HepG2 (cell line): ENCODE results near the gene IRF2BPL. TPM values are rescaled to one million over a fixed set of nuclear protein-coding genes. Genes with fewer than 3 reads are reported as not detected.
A peak's percentile ranks its signal among the peaks of the same experiment; 100 is the strongest.

Experiments
- AFF4 ChIP-seq: sonication (generic); formaldehyde crosslinking; IDR thresholded peaks from 2 replicates; pipeline ENCODE4 v1.4.0; 2020; ENCODE audit warnings: missing genetic modification reagents
- CEBPZ ChIP-seq: IDR thresholded peaks from 2 replicates; pipeline ENCODE4 v1.6.1; 2012; ENCODE audit warnings: low read length, improper control_type of control experiment
- HIVEP1 ChIP-seq: sonication (generic); formaldehyde crosslinking; IDR thresholded peaks from 2 replicates; pipeline ENCODE4 v1.4.0; 2020; ENCODE audit warnings: mild to moderate bottlenecking, missing genetic modification reagents
- HMG20B ChIP-seq: conservative IDR thresholded peaks from 2 replicates; pipeline ENCODE4 v1.6.1; 2016; ENCODE audit warnings: missing genetic modification reagents, missing compliant biosample characterization
- IRX3 ChIP-seq: sonication (generic); formaldehyde crosslinking; IDR thresholded peaks from 2 replicates; pipeline ENCODE4 v1.8.1; 2023; ENCODE audit warnings: mild to moderate bottlenecking, low read depth, missing genetic modification reagents, borderline replicate concordance
- JUN ChIP-seq: sonication (generic); formaldehyde crosslinking; IDR thresholded peaks from 2 replicates; pipeline ENCODE4 v1.4.0; 2020; ENCODE audit warnings: mild to moderate bottlenecking, missing genetic modification reagents
- RARG ChIP-seq: sonication (generic); formaldehyde crosslinking; IDR thresholded peaks from 2 replicates; pipeline ENCODE4 v1.4.0; 2020; ENCODE audit warnings: low read depth, mild to moderate bottlenecking, missing genetic modification reagents
- SMARCC2 ChIP-seq: fragments of 450-650 bp; IDR thresholded peaks from 2 replicates; pipeline ENCODE4 v1.6.1; 2017; ENCODE audit warnings: antibody characterized with exemption, mild to moderate bottlenecking
- SMYD3 ChIP-seq: sonication (generic); formaldehyde crosslinking; IDR thresholded peaks from 2 replicates; pipeline ENCODE4 v1.8.1; 2023; ENCODE audit warnings: mild to moderate bottlenecking, missing genetic modification reagents
- ZGPAT ChIP-seq: IDR thresholded peaks from 2 replicates; pipeline ENCODE4 v1.6.1; 2016; ENCODE audit warnings: mild to moderate bottlenecking
- ZIK1 ChIP-seq: sonication (generic); formaldehyde crosslinking; IDR thresholded peaks from 2 replicates; pipeline ENCODE4 v1.5.0; 2020; ENCODE audit warnings: mild to moderate bottlenecking, low read depth, missing genetic modification reagents, borderline replicate concordance
- ZNF383 ChIP-seq: sonication (generic); formaldehyde crosslinking; IDR thresholded peaks from 2 replicates; pipeline ENCODE4 v1.4.0; 2020; ENCODE audit warnings: missing genetic modification reagents, mild to moderate bottlenecking, borderline replicate concordance
- polyA plus RNA-seq, 8 experiments: library from polyadenylated mRNA; depleted of rRNA in 3 of 8; stranded (reverse) in 7 of 8; unstranded in 1 of 8; fragments of >200 nt; fragmentation: Illumina TruSeq in 4 of 8; extraction: Trizol in 4 of 8; gene quantifications; 2 replicates each; pipeline versions ENCODE4 v1.2.1 to v1.2.3, GENCODE V29; 2011 to 2016; ENCODE audit warnings: low read depth in 4 of 8, missing spikeins in 1 of 8, mixed read lengths in 1 of 8; ENCODE audit not compliant: insufficient read depth in 1 of 8
- total RNA-seq, 5 experiments: library from RNA; depleted of rRNA; stranded (reverse); fragments of >200 nt; fragmentation: Illumina TruSeq; extraction: Trizol; gene quantifications; 2 replicates each; pipeline ENCODE4 v1.2.3, GENCODE V29; 2016; ENCODE audit warnings: low read depth in 1 of 5
- TF ChIP-seq, protein P1 (sequence below): sonication (generic); formaldehyde crosslinking; IDR thresholded peaks from 2 replicates; pipeline ENCODE4 v1.4.0; 2020; ENCODE audit warnings: missing genetic modification reagents, borderline replicate concordance
- TF ChIP-seq, protein P2 (sequence below): IDR thresholded peaks from 2 replicates; pipeline ENCODE4 v1.6.1; 2018; ENCODE audit warnings: missing genetic modification reagents, mild to moderate bottlenecking, missing compliant biosample characterization

IRF2BPL gene
- total and polyA plus RNA-seq, 2 of the 13 experiments (the other 11 are each of a cell fraction or from before 2014, with no cell fraction given): 6.6 to 8.4 TPM

GRCh38 chr14:77032844-77033621 lies 4.5 kb upstream of the IRF2BPL start (continued):
- TF ChIP-seq CEBPZ (no peak), AFF4 (no peak), ZGPAT (peak; percentile 47; the same call in 1 of the 2 replicates), RARG (0 out of 2 replicates have a peak, but pooled peaks have one; percentile 45), IRX3 (0 out of 2 replicates have a peak, but pooled peaks have one; percentile 1), HMG20B (CRISPR knock-in tag) (peak; percentile 58; the same call in 1 of the 2 replicates), HIVEP1 (CRISPR knock-in tag) (0 out of 2 replicates have a peak, but pooled peaks have one; percentile 48), SMARCC2 (no peak), ZNF383 (peak; percentile 37; the same call in 1 of the 2 replicates), ZIK1 (no peak), SMYD3 (no peak), JUN (CRISPR knock-in tag) (no peak)
- TF ChIP-seq, protein P1, sequence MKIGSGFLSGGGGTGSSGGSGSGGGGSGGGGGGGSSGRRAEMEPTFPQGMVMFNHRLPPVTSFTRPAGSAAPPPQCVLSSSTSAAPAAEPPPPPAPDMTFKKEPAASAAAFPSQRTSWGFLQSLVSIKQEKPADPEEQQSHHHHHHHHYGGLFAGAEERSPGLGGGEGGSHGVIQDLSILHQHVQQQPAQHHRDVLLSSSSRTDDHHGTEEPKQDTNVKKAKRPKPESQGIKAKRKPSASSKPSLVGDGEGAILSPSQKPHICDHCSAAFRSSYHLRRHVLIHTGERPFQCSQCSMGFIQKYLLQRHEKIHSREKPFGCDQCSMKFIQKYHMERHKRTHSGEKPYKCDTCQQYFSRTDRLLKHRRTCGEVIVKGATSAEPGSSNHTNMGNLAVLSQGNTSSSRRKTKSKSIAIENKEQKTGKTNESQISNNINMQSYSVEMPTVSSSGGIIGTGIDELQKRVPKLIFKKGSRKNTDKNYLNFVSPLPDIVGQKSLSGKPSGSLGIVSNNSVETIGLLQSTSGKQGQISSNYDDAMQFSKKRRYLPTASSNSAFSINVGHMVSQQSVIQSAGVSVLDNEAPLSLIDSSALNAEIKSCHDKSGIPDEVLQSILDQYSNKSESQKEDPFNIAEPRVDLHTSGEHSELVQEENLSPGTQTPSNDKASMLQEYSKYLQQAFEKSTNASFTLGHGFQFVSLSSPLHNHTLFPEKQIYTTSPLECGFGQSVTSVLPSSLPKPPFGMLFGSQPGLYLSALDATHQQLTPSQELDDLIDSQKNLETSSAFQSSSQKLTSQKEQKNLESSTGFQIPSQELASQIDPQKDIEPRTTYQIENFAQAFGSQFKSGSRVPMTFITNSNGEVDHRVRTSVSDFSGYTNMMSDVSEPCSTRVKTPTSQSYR (CRISPR knock-in tag): peak; percentile 84
- TF ChIP-seq, protein P2, sequence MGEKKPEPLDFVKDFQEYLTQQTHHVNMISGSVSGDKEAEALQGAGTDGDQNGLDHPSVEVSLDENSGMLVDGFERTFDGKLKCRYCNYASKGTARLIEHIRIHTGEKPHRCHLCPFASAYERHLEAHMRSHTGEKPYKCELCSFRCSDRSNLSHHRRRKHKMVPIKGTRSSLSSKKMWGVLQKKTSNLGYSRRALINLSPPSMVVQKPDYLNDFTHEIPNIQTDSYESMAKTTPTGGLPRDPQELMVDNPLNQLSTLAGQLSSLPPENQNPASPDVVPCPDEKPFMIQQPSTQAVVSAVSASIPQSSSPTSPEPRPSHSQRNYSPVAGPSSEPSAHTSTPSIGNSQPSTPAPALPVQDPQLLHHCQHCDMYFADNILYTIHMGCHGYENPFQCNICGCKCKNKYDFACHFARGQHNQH: peak; percentile 20; the same call in 1 of the 2 replicates
